WI38 (cell line): ENCODE results near the gene SLC22A12.

ENCODE experiments used
- H3K4me3 ChIP-seq: 2 replicates; pipeline ENCODE4 v1.5.1; 2011; ENCODE audit warnings: low read depth, mild to moderate bottlenecking, control low read depth, low read length
- TF ChIP-seq, protein P1 (sequence below): IDR thresholded peaks from 2 replicates; pipeline ENCODE4 v1.5.1; 2012; ENCODE audit warnings: low read depth, mild to moderate bottlenecking, control low read depth, low read length

SLC22A12 gene

GRCh38 chr11:64564419-64564818, 26.6 kb upstream of the SLC22A12 start:
- no peak overlapping the region for H3K4me3 ChIP-seq
- TF ChIP-seq, protein P1, sequence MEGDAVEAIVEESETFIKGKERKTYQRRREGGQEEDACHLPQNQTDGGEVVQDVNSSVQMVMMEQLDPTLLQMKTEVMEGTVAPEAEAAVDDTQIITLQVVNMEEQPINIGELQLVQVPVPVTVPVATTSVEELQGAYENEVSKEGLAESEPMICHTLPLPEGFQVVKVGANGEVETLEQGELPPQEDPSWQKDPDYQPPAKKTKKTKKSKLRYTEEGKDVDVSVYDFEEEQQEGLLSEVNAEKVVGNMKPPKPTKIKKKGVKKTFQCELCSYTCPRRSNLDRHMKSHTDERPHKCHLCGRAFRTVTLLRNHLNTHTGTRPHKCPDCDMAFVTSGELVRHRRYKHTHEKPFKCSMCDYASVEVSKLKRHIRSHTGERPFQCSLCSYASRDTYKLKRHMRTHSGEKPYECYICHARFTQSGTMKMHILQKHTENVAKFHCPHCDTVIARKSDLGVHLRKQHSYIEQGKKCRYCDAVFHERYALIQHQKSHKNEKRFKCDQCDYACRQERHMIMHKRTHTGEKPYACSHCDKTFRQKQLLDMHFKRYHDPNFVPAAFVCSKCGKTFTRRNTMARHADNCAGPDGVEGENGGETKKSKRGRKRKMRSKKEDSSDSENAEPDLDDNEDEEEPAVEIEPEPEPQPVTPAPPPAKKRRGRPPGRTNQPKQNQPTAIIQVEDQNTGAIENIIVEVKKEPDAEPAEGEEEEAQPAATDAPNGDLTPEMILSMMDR: no peak

DNA sequence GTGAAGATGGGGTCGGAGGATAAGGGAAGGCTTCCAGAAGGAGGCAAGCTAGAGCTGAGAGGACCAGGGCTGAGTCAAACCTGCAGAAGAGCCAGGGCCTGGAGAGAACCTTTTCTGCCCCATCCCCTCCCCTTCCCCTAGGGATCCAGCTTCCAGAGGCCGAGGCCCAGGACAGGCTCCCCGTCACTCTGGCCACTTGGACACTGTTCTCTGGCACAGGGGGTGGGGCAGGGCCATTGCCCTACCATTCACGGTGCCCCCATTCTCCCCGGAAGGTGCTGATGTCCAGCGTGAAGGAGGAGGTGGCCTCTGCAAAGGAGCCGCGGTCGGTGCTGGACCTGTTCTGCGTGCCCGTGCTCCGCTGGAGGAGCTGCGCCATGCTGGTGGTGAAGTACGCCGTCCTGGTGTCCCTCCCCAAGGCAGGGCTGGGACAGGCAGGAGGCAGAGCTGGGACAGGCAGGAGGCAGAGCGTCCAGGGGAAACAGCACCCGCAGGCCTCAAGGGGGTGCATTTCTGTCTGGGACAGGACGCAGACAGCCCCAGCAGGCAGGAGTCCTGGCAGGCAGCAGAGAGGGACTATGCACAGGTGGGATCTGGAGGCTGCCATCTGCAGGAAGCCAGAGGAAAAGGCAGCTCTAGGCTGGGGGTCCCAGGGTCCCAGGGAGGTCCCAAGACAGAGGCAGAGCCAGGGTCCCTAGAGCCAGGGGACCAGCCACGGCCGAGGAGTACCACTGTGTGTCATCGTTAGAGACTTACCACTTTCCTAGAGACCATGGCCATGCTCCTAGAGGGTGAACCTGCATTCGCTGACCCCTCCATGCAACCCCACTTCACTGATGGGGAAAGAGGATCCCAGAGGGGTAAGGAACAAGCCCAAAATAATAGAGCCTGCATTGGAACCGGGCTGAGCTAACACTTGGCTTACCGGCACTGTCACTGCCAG, 25.8 kb upstream of the SLC22A12 start:
- H3K4me3 ChIP-seq: no peak overlapping the region
- TF ChIP-seq, protein P1: no peak

GRCh38 chr11:64566042-64566914, 24.7 kb upstream of the SLC22A12 start:
- TF ChIP-seq, protein P1: no peak

DNA sequence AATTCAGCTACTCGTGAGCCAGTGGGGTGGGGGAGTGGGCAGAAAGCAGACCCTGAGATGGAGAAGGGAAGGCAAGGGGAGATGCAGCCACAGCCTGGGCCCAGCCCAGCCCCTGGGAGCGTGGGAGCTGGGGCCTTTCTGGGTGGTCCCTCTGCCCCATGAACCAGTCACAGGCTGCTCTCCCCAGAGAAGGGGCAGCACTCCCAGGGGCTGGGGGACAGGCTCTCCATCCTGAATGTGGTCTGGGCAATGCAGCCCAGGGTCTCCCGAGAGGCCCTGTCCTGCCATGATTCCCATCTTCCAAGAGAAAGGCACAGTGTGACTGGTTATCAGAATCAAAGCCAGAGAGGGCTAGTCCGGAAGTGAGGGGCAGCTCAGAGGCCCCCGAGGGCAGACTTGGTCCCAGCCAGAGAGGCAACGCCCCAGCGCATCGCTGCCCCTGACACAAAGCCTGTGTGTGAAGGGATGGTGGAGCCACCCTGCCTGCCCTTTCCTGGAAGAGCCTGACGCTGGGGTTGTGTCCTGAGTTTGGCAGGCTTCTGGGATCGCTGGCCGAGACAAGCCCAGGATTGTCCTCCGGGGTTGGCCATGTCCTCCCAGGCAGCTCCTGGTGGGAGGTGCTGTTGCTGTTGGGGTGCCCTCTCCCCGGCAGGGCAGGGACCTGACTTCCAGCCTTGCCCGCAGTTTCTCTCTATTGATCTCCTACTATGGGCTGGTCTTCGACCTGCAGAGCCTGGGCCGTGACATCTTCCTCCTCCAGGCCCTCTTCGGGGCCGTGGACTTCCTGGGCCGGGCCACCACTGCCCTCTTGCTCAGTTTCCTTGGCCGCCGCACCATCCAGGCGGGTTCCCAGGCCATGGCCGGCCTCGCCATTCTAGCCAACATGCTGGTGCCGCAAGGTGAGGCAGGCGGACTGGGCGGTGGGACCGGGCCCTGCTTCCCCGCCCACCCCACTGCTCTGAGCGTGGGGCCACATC, 23.8 kb upstream of the SLC22A12 start:
- no peak overlapping the region for H3K4me3 ChIP-seq
- TF ChIP-seq, protein P1: no peak

More at GRCh38 chr11:64566042-64566914, 24.7 kb upstream of the SLC22A12 start:
- no peak overlapping the region for H3K4me3 ChIP-seq

- H3K4me3 ChIP-seq: no peak overlapping the region
- TF ChIP-seq, protein P1: no peak
Observed at GRCh38 chr11:64568041-64568571, 22.9 kb upstream of the SLC22A12 start.

- TF ChIP-seq, protein P1: no peak
- H3K4me3 ChIP-seq: no peak overlapping the region
Observed at GRCh38 chr11:64568584-64569140, 22.4 kb upstream of the SLC22A12 start.
